GM12878 (cell line): ENCODE data around the gene GRAMD1B. TPM values are rescaled to one million over a fixed set of nuclear protein-coding genes. Genes with fewer than 3 reads are reported as not detected.

Experiments used
- ATAC-seq: fragments of 200-7000 bp; cut with Tn5 transposase; 3 replicates; pipeline ENCODE4 v1.9.1; 2020; ENCODE audit warnings: mild to moderate bottlenecking, moderate library complexity
- BruUV-seq: library from RNA; stranded (reverse); fragments of 400-500 nt; replicated peaks from 2 replicates; lab custom pipeline; 2021; lab: Mats Ljungman, UMichigan
- CTCF ChIA-PET: fragments of 300-600 bp; sonication (Branson Sonifier 250); formaldehyde crosslinking; extraction: SDS; loops from one replicate; lab custom pipeline; 2021; ENCODE audit warnings: inconsistent platforms; lab: Yijun Ruan, JAX
- POLR2A ChIA-PET: fragments of 350-600 bp; formaldehyde crosslinking; extraction: SDS; loops from one replicate; lab custom pipeline; 2021; ENCODE audit warnings: inconsistent platforms; lab: Charles Lee
- RAD21 ChIA-PET: fragments of 300-600 bp; sonication (Branson Sonifier 250); formaldehyde crosslinking; loops from one replicate; lab custom pipeline; 2023; ENCODE audit warnings: antibody characterized with exemption; ENCODE audit not compliant: unreplicated experiment; lab: Charles Lee
- SMC1A ChIA-PET: fragments of 300-600 bp; sonication (Branson Sonifier 250); formaldehyde crosslinking; loops from one replicate; lab custom pipeline; 2023; ENCODE audit not compliant: unreplicated experiment, uncharacterized antibody; lab: Charles Lee
- DNase-seq: peaks from one replicate; pipeline ENCODE4 v3.0.0-alpha.2; 2011; ENCODE audit warnings: low read depth, low spot score
- FAIRE-seq: peaks from 3 replicates; lab custom pipeline; 2011; peaks lifted over from hg19 to GRCh38; lab: Jason Lieb, UNC
- H2AFZ ChIP-seq: 2 replicates; pipeline ENCODE4 v1.6.0; 2011; ENCODE audit warnings: low read depth, low read length, control low read depth; ENCODE audit not compliant: control insufficient read depth
- H3K27ac ChIP-seq: 2 replicates; pipeline ENCODE4 v1.5.1; 2011; ENCODE audit warnings: control low read depth; ENCODE audit not compliant: control insufficient read depth, insufficient read depth
- H3K27me3 ChIP-seq, 2 experiments: replicated peaks in 1 of 2; 2 replicates each; pipeline versions ENCODE4 v1.6.0 to v1.6.1; 2011; ENCODE audit warnings: low read length in 1 of 2; ENCODE audit not compliant: control insufficient read depth in 2 of 2, insufficient read depth in 2 of 2
- H3K36me3 ChIP-seq, 2 experiments: 2 replicates each; pipeline ENCODE4 v1.5.1; 2011; ENCODE audit warnings: low read length in 1 of 2; ENCODE audit not compliant: control insufficient read depth in 2 of 2, insufficient read depth in 2 of 2
- H3K4me1 ChIP-seq: 2 replicates; pipeline ENCODE4 v1.6.1; 2011; ENCODE audit warnings: mild to moderate bottlenecking, low read length, moderate library complexity, mixed read lengths; ENCODE audit not compliant: control insufficient read depth, insufficient read depth
- H3K4me2 ChIP-seq: 2 replicates; pipeline ENCODE4 v1.6.0; 2011; ENCODE audit warnings: control low read depth; ENCODE audit not compliant: control insufficient read depth, insufficient read depth
- H3K4me3 ChIP-seq: fragments of 200-600 bp; sonication (generic); 2 replicates; pipeline ENCODE4 v1.5.1; 2016
- H3K79me2 ChIP-seq: 2 replicates; pipeline ENCODE4 v1.6.0; 2011; ENCODE audit warnings: low read length; ENCODE audit not compliant: control insufficient read depth, insufficient read depth
- H3K9ac ChIP-seq: 2 replicates; pipeline ENCODE4 v1.8.0; 2011; ENCODE audit warnings: low read length, control low read depth, mixed read lengths; ENCODE audit not compliant: control insufficient read depth, insufficient read depth
- H3K9me3 ChIP-seq: replicated peaks from 3 replicates; pipeline ENCODE4 v1.5.1; 2011; ENCODE audit warnings: mild to moderate bottlenecking, low read length; ENCODE audit not compliant: control insufficient read depth, insufficient read depth
- H4K20me1 ChIP-seq: 2 replicates; pipeline ENCODE4 v1.6.0; 2011; ENCODE audit not compliant: control insufficient read depth, insufficient read depth
- BCL3 ChIP-seq: IDR thresholded peaks from 2 replicates; pipeline ENCODE4 v1.6.1; 2011; ENCODE audit warnings: borderline replicate concordance, low read depth, mild to moderate bottlenecking, moderate library complexity, low read length; ENCODE audit not compliant: insufficient read depth, poor library complexity, severe bottlenecking
- BHLHE40 ChIP-seq, 2 experiments: fragments of 450-650 bp in 1 of 2; IDR thresholded peaks; 2 replicates each; pipeline ENCODE4 v1.6.1; 2011 to 2017; ENCODE audit warnings: low read depth in 2 of 2, borderline replicate concordance in 1 of 2, improper control_type of control experiment in 1 of 2, low read length in 1 of 2, mild to moderate bottlenecking in 1 of 2
- CREB1 ChIP-seq: IDR thresholded peaks from 2 replicates; pipeline ENCODE4 v1.6.1; 2012; ENCODE audit warnings: low read depth, mild to moderate bottlenecking, inconsistent platforms
- HCFC1 ChIP-seq: fragments of 150-350 bp; IDR thresholded peaks from 2 replicates; pipeline ENCODE4 v1.6.1; 2014; ENCODE audit warnings: low read length
- PBX3 ChIP-seq: IDR thresholded peaks from 2 replicates; pipeline ENCODE4 v1.6.1; 2011; ENCODE audit warnings: mild to moderate bottlenecking, low read depth, low read length, moderate library complexity; ENCODE audit not compliant: insufficient replicate concordance
- POLR2AphosphoS2 ChIP-seq: IDR thresholded peaks from 2 replicates; pipeline ENCODE4 v1.6.1; 2011; ENCODE audit warnings: low read depth, mild to moderate bottlenecking, low read length, improper control_type of control experiment, moderate library complexity
- RUNX3 ChIP-seq: IDR thresholded peaks from 2 replicates; pipeline ENCODE4 v1.6.1; 2012; ENCODE audit warnings: low read length, inconsistent platforms
- SPI1 ChIP-seq: IDR thresholded peaks from 2 replicates; pipeline ENCODE4 v1.6.1; 2011; ENCODE audit warnings: low read depth, mild to moderate bottlenecking, low read length, moderate library complexity, borderline replicate concordance; ENCODE audit not compliant: insufficient read depth
- WRNIP1 ChIP-seq: IDR thresholded peaks from 2 replicates; pipeline ENCODE4 v1.6.1; 2011; ENCODE audit warnings: low read depth, low read length, improper control_type of control experiment, borderline replicate concordance
- WGBS: methylation state at CpG from one replicate; pipeline ENCODE4 v1.1.6; 2016; ENCODE audit warnings: low lambda C conversion rate; ENCODE audit not compliant: insufficient replicate concordance, insufficient coverage; ENCODE audit errors: missing lambda C conversion rate; 5-methylcytosine and 5-hydroxymethylcytosine counted together
- in situ Hi-C: fragments of 300-500 bp; cut with MboI; formaldehyde crosslinking; loops from 9 replicates; pipeline ENCODE4 v1.14.3; 2018; ENCODE audit warnings: mixed read lengths
- intact Hi-C: fragments of 100-400 bp; cut with micrococcal nuclease; formaldehyde crosslinking; loops from one replicate; pipeline ENCODE4 v1.14.2; 2022; ENCODE audit not compliant: unreplicated experiment
- polyA plus RNA-seq, 11 experiments: library from polyadenylated mRNA; depleted of rRNA in 4 of 11; unstranded in 6 of 11; stranded (reverse) in 5 of 11; fragments of >200 nt; fragmentation: Nextera tagmentation in 4 of 11; fragmentation: Illumina TruSeq in 1 of 11; extraction: Ambion mirVana in 4 of 11; extraction: Trizol in 1 of 11; gene quantifications; 1 replicate in 1 of 11; 2 replicates in 10 of 11; pipeline versions ENCODE4 v1.2.1 to v1.2.3, GENCODE V29; 2011 to 2016; ENCODE audit warnings: inconsistent platforms in 2 of 11, missing spikeins in 2 of 11, low read depth in 1 of 11
- total RNA-seq, 4 experiments: library from RNA; depleted of rRNA in 3 of 4; stranded (reverse); fragments of >200 nt in 3 of 4; fragmentation: Illumina TruSeq in 1 of 4; extraction: Trizol in 1 of 4; gene quantifications; 2 replicates each; pipeline versions ENCODE4 v1.2.1 to v1.2.3, GENCODE V29; 2013 to 2021
- TF ChIP-seq, protein P1 (sequence below): IDR thresholded peaks from 2 replicates; pipeline ENCODE4 v1.6.1; 2012; ENCODE audit warnings: low read depth, low read length, improper control_type of control experiment

The GRAMD1B gene
- total and polyA plus RNA-seq, 10 of the 15 experiments (the other 5 are each of a cell fraction or from before 2014, with no cell fraction given), result 1.9 to 49.1 (median 26.9) TPM

GRCh38 chr11:123548774-123549173 lies 118.7 kb downstream of the GRAMD1B start (continued):
- TF ChIP-seq, protein P1, sequence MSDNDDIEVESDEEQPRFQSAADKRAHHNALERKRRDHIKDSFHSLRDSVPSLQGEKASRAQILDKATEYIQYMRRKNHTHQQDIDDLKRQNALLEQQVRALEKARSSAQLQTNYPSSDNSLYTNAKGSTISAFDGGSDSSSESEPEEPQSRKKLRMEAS, result no peak
- TF ChIP-seq SPI1 (no peak), BHLHE40 (IDR thresholded peaks at IDR 0.05; ENCODE audit: borderline replicate concordance in 1 of 2, low read depth in 2 of 2, low read length in 1 of 2) (no peak)

GRCh38 chr11:123549926-123550917 lies 120.2 kb downstream of the GRAMD1B start:
- ATAC-seq (no peak), DNase-seq (no peak), FAIRE-seq (no peak)
- H3K4me2 ChIP-seq, result no peak overlapping the region
- no peak overlapping the region for H3K27ac ChIP-seq
- no TSS peak for BruUV-seq
- no peaks in the 10 kb centered on the region for H3K27me3 ChIP-seq
- RAD21 ChIA-PET, result no interaction called here
- no peak overlapping the region for H3K4me3 ChIP-seq
- CTCF ChIA-PET, result interaction anchor here (0.5 to 1.0 kb wide), 3 partner anchors 11 to 161 kb away, joined by 3 read pairs; no protein-coding TSS in a partner anchor
- POLR2A ChIA-PET, result interaction anchor here (1.2 kb wide), 1 partner anchor 11 kb away, joined by 3 read pairs; no protein-coding TSS in a partner anchor
- no peak overlapping the region for H3K9ac ChIP-seq
- peak; percentile 99 for TF ChIP-seq BCL3
- 0 out of 2 replicates have a peak, but pooled peaks have one; percentile 18 for TF ChIP-seq RUNX3
- no peak for TF ChIP-seq CREB1
- TF ChIP-seq HCFC1, result no peak
- TF ChIP-seq PBX3, result peak; percentile 67
- TF ChIP-seq WRNIP1, result no peak
- TF ChIP-seq POLR2AphosphoS2, result no peak
- SMC1A ChIA-PET, result interaction anchor here (0.7 to 1.2 kb wide), 4 partner anchors 24 to 97 kb away, joined by 3 to 4 read pairs (median 3); no protein-coding TSS in a partner anchor
- intact Hi-C loops, result no loop called here
- H3K36me3 ChIP-seq, result no peaks in the 10 kb centered on the region
- H3K79me2 ChIP-seq, result no peaks in the 10 kb centered on the region
- H4K20me1 ChIP-seq, result 0 out of 2 replicates have a peak, but pooled peaks cover 2% of the 10 kb centered on the region
- in situ Hi-C loops, result no loop called here
- H3K4me1 ChIP-seq, result peaks cover 23% of the 10 kb centered on the region
- no peaks in the 10 kb centered on the region for H3K9me3 ChIP-seq
- H2AFZ ChIP-seq, result no peak overlapping the region
- 38% methylated on average over 16 of the region's 16 CpGs for WGBS
